HEK293 (cell line): Measurements from ENCODE around the gene PAQR7.

Experiments used
- BCL11B ChIP-seq: fragments of 450-650 bp; formaldehyde crosslinking; IDR thresholded peaks from 2 replicates; pipeline ENCODE4 v1.5.1; 2016; ENCODE audit warnings: low read depth, missing biosample characterization, missing genetic modification characterization
- BCL6B ChIP-seq: fragments of 450-650 bp; formaldehyde crosslinking; IDR thresholded peaks from 2 replicates; pipeline ENCODE4 v1.5.1; 2017; ENCODE audit warnings: missing biosample characterization, missing genetic modification characterization
- ELK4 ChIP-seq: IDR thresholded peaks from 2 replicates; pipeline ENCODE4 v1.6.1; 2011; ENCODE audit warnings: mild to moderate bottlenecking, low read depth, low read length, borderline replicate concordance
- KLF16 ChIP-seq: fragments of 450-650 bp; formaldehyde crosslinking; IDR thresholded peaks from 2 replicates; pipeline ENCODE4 v1.5.1; 2017; ENCODE audit warnings: missing biosample characterization, missing genetic modification characterization
- KLF8 ChIP-seq: fragments of 450-650 bp; formaldehyde crosslinking; IDR thresholded peaks from 2 replicates; pipeline ENCODE4 v1.5.1; 2016; ENCODE audit warnings: missing biosample characterization, missing genetic modification characterization
- MEIS1 ChIP-seq: sonication (generic); formaldehyde crosslinking; IDR thresholded peaks from 2 replicates; pipeline ENCODE4 v1.8.1; 2022; ENCODE audit warnings: missing genetic modification reagents, mild to moderate bottlenecking, borderline replicate concordance
- MYNN ChIP-seq: fragments of 450-650 bp; formaldehyde crosslinking; IDR thresholded peaks from 2 replicates; pipeline ENCODE4 v1.5.1; 2016; ENCODE audit warnings: missing biosample characterization, missing genetic modification characterization, borderline replicate concordance
- MZF1 ChIP-seq: fragments of 450-650 bp; formaldehyde crosslinking; IDR thresholded peaks from 2 replicates; pipeline ENCODE4 v1.5.1; 2017; ENCODE audit warnings: missing biosample characterization, missing genetic modification characterization, borderline replicate concordance
- TRIM28 ChIP-seq: IDR thresholded peaks from 2 replicates; pipeline ENCODE4 v1.6.1; 2011; ENCODE audit warnings: low read length, control low read depth, borderline replicate concordance
- ZBTB1 ChIP-seq: fragments of 450-650 bp; formaldehyde crosslinking; IDR thresholded peaks from 2 replicates; pipeline ENCODE4 v1.5.1; 2016; ENCODE audit warnings: missing biosample characterization, missing genetic modification characterization
- ZEB2 ChIP-seq: fragments of 450-650 bp; formaldehyde crosslinking; IDR thresholded peaks from 2 replicates; pipeline ENCODE4 v1.5.1; 2016; ENCODE audit warnings: missing biosample characterization, missing genetic modification characterization
- ZFP3 ChIP-seq: fragments of 450-650 bp; formaldehyde crosslinking; IDR thresholded peaks from 2 replicates; pipeline ENCODE4 v1.5.1; 2016; ENCODE audit warnings: low read depth, missing biosample characterization, missing genetic modification characterization
- ZNF121 ChIP-seq: fragments of 450-650 bp; formaldehyde crosslinking; IDR thresholded peaks from 2 replicates; pipeline ENCODE4 v1.5.1; 2016; ENCODE audit warnings: missing biosample characterization, missing genetic modification characterization
- ZNF155 ChIP-seq: fragments of 450-650 bp; formaldehyde crosslinking; IDR thresholded peaks from 2 replicates; pipeline ENCODE4 v1.5.1; 2016; ENCODE audit warnings: missing biosample characterization, missing genetic modification characterization
- ZNF169 ChIP-seq: fragments of 450-650 bp; formaldehyde crosslinking; IDR thresholded peaks from 2 replicates; pipeline ENCODE4 v1.5.1; 2016; ENCODE audit warnings: missing biosample characterization, missing genetic modification characterization
- ZNF274 ChIP-seq, 2 experiments: fragments of 200-500 bp in 1 of 2; fragments of 450-650 bp in 1 of 2; sonication (Bioruptor generic) in 1 of 2; formaldehyde crosslinking in 1 of 2; IDR thresholded peaks; 2 replicates each; pipeline versions ENCODE4 v1.5.1 to v1.6.1; 2014 to 2016; ENCODE audit warnings: borderline replicate concordance in 1 of 2, inconsistent platforms in 1 of 2, low read length in 1 of 2, missing biosample characterization in 1 of 2, missing genetic modification characterization in 1 of 2
- ZNF423 ChIP-seq: fragments of 450-650 bp; formaldehyde crosslinking; IDR thresholded peaks from 2 replicates; pipeline ENCODE4 v1.5.1; 2016; ENCODE audit warnings: missing biosample characterization, missing genetic modification characterization
- ZNF513 ChIP-seq: fragments of 450-650 bp; IDR thresholded peaks from 2 replicates; pipeline ENCODE4 v1.5.1; 2018; ENCODE audit warnings: missing biosample characterization, missing genetic modification characterization
- ZNF530 ChIP-seq: fragments of 450-650 bp; formaldehyde crosslinking; IDR thresholded peaks from 2 replicates; pipeline ENCODE4 v1.5.1; 2016; ENCODE audit warnings: low read depth, missing biosample characterization, missing genetic modification characterization
- ZNF548 ChIP-seq: fragments of 450-650 bp; formaldehyde crosslinking; IDR thresholded peaks from 2 replicates; pipeline ENCODE4 v1.5.1; 2016; ENCODE audit warnings: missing biosample characterization, missing genetic modification characterization
- ZNF623 ChIP-seq: fragments of 450-650 bp; formaldehyde crosslinking; IDR thresholded peaks from 2 replicates; pipeline ENCODE4 v1.5.1; 2016; ENCODE audit warnings: missing biosample characterization, missing genetic modification characterization
- ZNF624 ChIP-seq: fragments of 450-650 bp; formaldehyde crosslinking; IDR thresholded peaks from 2 replicates; pipeline ENCODE4 v1.5.1; 2017; ENCODE audit warnings: missing biosample characterization, missing genetic modification characterization
- ZNF626 ChIP-seq: fragments of 450-650 bp; sonication (Bioruptor Pico); formaldehyde crosslinking; IDR thresholded peaks from 2 replicates; pipeline ENCODE4 v1.5.1; 2018; ENCODE audit warnings: missing biosample characterization, missing genetic modification characterization, inconsistent platforms
- ZNF660 ChIP-seq: fragments of 450-650 bp; IDR thresholded peaks from 2 replicates; pipeline ENCODE4 v1.5.1; 2018; ENCODE audit warnings: missing biosample characterization, mild to moderate bottlenecking, missing genetic modification characterization
- TF ChIP-seq, protein P1 (sequence below): fragments of 450-650 bp; formaldehyde crosslinking; IDR thresholded peaks from 2 replicates; pipeline ENCODE4 v1.5.1; 2017; ENCODE audit warnings: missing biosample characterization, missing genetic modification characterization
- TF ChIP-seq, protein P2 (sequence below): fragments of 450-650 bp; formaldehyde crosslinking; IDR thresholded peaks from 2 replicates; pipeline ENCODE4 v1.5.1; 2016; ENCODE audit warnings: missing biosample characterization, missing genetic modification characterization
- TF ChIP-seq, protein P3 (sequence below): fragments of 450-650 bp; formaldehyde crosslinking; IDR thresholded peaks from 2 replicates; pipeline ENCODE4 v1.5.1; 2016; ENCODE audit warnings: missing biosample characterization, missing genetic modification characterization
- TF ChIP-seq, protein P4 (sequence below): fragments of 450-650 bp; formaldehyde crosslinking; IDR thresholded peaks from 2 replicates; pipeline ENCODE4 v1.5.1; 2016; ENCODE audit warnings: missing biosample characterization, missing genetic modification characterization

The PAQR7 gene

GRCh38 chr1:25875154-25875855 lies at the start of gene PAQR7 (continued):
- no peak for TF ChIP-seq BCL11B (tag by site-specific recombination)
- TF ChIP-seq MYNN: no peak
- no peak for TF ChIP-seq ZNF513
- TF ChIP-seq, protein P1, sequence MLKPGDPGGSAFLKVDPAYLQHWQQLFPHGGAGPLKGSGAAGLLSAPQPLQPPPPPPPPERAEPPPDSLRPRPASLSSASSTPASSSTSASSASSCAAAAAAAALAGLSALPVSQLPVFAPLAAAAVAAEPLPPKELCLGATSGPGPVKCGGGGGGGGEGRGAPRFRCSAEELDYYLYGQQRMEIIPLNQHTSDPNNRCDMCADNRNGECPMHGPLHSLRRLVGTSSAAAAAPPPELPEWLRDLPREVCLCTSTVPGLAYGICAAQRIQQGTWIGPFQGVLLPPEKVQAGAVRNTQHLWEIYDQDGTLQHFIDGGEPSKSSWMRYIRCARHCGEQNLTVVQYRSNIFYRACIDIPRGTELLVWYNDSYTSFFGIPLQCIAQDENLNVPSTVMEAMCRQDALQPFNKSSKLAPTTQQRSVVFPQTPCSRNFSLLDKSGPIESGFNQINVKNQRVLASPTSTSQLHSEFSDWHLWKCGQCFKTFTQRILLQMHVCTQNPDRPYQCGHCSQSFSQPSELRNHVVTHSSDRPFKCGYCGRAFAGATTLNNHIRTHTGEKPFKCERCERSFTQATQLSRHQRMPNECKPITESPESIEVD (tag by site-specific recombination): no peak
- peak; percentile 40; the same call in 1 of the 2 replicates for TF ChIP-seq KLF8 (tag by site-specific recombination)
- no peak for TF ChIP-seq ZNF530 (tag by site-specific recombination)
- TF ChIP-seq ZNF121: 0 out of 2 replicates have a peak, but pooled peaks have one; percentile 4
- no peak for TF ChIP-seq TRIM28
- no peak for TF ChIP-seq ZNF169
- TF ChIP-seq ZNF660 (tag by site-specific recombination): no peak
- TF ChIP-seq, protein P2, sequence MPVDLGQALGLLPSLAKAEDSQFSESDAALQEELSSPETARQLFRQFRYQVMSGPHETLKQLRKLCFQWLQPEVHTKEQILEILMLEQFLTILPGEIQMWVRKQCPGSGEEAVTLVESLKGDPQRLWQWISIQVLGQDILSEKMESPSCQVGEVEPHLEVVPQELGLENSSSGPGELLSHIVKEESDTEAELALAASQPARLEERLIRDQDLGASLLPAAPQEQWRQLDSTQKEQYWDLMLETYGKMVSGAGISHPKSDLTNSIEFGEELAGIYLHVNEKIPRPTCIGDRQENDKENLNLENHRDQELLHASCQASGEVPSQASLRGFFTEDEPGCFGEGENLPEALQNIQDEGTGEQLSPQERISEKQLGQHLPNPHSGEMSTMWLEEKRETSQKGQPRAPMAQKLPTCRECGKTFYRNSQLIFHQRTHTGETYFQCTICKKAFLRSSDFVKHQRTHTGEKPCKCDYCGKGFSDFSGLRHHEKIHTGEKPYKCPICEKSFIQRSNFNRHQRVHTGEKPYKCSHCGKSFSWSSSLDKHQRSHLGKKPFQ: no peak
- TF ChIP-seq ZNF155: no peak
- no peak for TF ChIP-seq ZNF624 (tag by site-specific recombination)
- no peak for TF ChIP-seq ELK4
- no peak for TF ChIP-seq BCL6B (tag by site-specific recombination)
- no peak; the same call in 1 of the 2 replicates for TF ChIP-seq ZEB2 (tag by site-specific recombination)
- no peak for TF ChIP-seq MEIS1 (CRISPR knock-in tag)
- 0 out of 2 replicates have a peak, but pooled peaks have one; percentile 54 for TF ChIP-seq ZNF423 (tag by site-specific recombination)
- TF ChIP-seq ZFP3 (tag by site-specific recombination): no peak
- no peak; the same call in 1 of the 2 replicates for TF ChIP-seq MZF1 (tag by site-specific recombination)
- TF ChIP-seq ZBTB1 (tag by site-specific recombination): no peak
- TF ChIP-seq KLF16 (tag by site-specific recombination): peak; percentile 81
- TF ChIP-seq ZNF548: no peak
- TF ChIP-seq, protein P3, sequence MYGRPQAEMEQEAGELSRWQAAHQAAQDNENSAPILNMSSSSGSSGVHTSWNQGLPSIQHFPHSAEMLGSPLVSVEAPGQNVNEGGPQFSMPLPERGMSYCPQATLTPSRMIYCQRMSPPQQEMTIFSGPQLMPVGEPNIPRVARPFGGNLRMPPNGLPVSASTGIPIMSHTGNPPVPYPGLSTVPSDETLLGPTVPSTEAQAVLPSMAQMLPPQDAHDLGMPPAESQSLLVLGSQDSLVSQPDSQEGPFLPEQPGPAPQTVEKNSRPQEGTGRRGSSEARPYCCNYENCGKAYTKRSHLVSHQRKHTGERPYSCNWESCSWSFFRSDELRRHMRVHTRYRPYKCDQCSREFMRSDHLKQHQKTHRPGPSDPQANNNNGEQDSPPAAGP: 0 out of 2 replicates have a peak, but pooled peaks have one; percentile 15
- TF ChIP-seq ZNF626: no peak
- no peak for TF ChIP-seq ZNF274 (IDR thresholded peaks at IDR 0.05; ENCODE audit: low read length)
- no peak for TF ChIP-seq ZNF274 (tag by site-specific recombination; IDR thresholded peaks at IDR 0.05; ENCODE audit: borderline replicate concordance)
- no peak for TF ChIP-seq ZNF623 (tag by site-specific recombination)
- TF ChIP-seq, protein P4, sequence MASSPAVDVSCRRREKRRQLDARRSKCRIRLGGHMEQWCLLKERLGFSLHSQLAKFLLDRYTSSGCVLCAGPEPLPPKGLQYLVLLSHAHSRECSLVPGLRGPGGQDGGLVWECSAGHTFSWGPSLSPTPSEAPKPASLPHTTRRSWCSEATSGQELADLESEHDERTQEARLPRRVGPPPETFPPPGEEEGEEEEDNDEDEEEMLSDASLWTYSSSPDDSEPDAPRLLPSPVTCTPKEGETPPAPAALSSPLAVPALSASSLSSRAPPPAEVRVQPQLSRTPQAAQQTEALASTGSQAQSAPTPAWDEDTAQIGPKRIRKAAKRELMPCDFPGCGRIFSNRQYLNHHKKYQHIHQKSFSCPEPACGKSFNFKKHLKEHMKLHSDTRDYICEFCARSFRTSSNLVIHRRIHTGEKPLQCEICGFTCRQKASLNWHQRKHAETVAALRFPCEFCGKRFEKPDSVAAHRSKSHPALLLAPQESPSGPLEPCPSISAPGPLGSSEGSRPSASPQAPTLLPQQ (tag by site-specific recombination): 0 out of 2 replicates have a peak, but pooled peaks have one; percentile 25
